HepG2 (cell line): ENCODE measurements around the gene TBR1.

ENCODE experiments used
- CHD4 ChIP-seq: fragments of 200-600 bp; sonication (generic); IDR thresholded peaks from 2 replicates; pipeline ENCODE4 v1.7.0; 2017; ENCODE audit warnings: mild to moderate bottlenecking, low read length, borderline replicate concordance
- EZH2 ChIP-seq: conservative IDR thresholded peaks from 2 replicates; pipeline ENCODE4 v1.6.1; 2012; ENCODE audit warnings: mild to moderate bottlenecking, low read depth, low read length, moderate library complexity
- PHF8 ChIP-seq: sonication (generic); formaldehyde crosslinking; IDR thresholded peaks from 2 replicates; pipeline ENCODE4 v1.5.0; 2020; ENCODE audit warnings: missing genetic modification reagents
- POLR2A ChIP-seq, 2 experiments: IDR thresholded peaks; 2 replicates each; pipeline ENCODE4 v1.6.1; 2011; ENCODE audit warnings: low read depth in 2 of 2, low read length in 2 of 2, mild to moderate bottlenecking in 1 of 2, moderate library complexity in 1 of 2; ENCODE audit not compliant: insufficient read depth in 1 of 2
- SRF ChIP-seq: IDR thresholded peaks from 2 replicates; pipeline ENCODE4 v1.6.1; 2011; ENCODE audit warnings: mild to moderate bottlenecking, low read depth, low read length, moderate library complexity
- SUZ12 ChIP-seq: fragments of 150-350 bp; IDR thresholded peaks from 2 replicates; pipeline ENCODE4 v1.6.1; 2014; ENCODE audit warnings: low read depth, low read length
- TBP ChIP-seq: sonication (generic); formaldehyde crosslinking; IDR thresholded peaks from 2 replicates; pipeline ENCODE4 v1.5.0; 2020; ENCODE audit warnings: missing genetic modification reagents
- ZNF660 ChIP-seq: sonication (generic); formaldehyde crosslinking; IDR thresholded peaks from 2 replicates; pipeline ENCODE4 v1.5.1; 2020; ENCODE audit warnings: mild to moderate bottlenecking, low read depth, missing genetic modification reagents, borderline replicate concordance

GRCh38 chr2:161423421-161424393 is 7.6 kb downstream of the TBR1 start:
- TF ChIP-seq POLR2A (IDR thresholded peaks at IDR 0.05; ENCODE audit: insufficient read depth in 1 of 2, low read depth in 2 of 2, low read length in 2 of 2) = no peak
- no peak for TF ChIP-seq PHF8 (CRISPR knock-in tag)
- no peak for TF ChIP-seq SUZ12
- no peak for TF ChIP-seq ZNF660 (CRISPR knock-in tag)
- TF ChIP-seq SRF = no peak
- TF ChIP-seq EZH2 = no peak
- TF ChIP-seq TBP (CRISPR knock-in tag) = no peak
- TF ChIP-seq CHD4 = no peak
